Muscle of leg (tissue), 11 donors: ENCODE data around the gene LRCOL1. TPM values are rescaled to one million over a fixed set of nuclear protein-coding genes. Genes with fewer than 3 reads are reported as not detected.

Experiments
- DNase-seq: peaks from one replicate; pipeline ENCODE4 v3.0.0; 2013
- H3K27ac ChIP-seq: one replicate; pipeline ENCODE4 v1.5.1; 2013; ENCODE audit warnings: mild to moderate bottlenecking, low read length, control low read depth
- H3K27me3 ChIP-seq: one replicate; pipeline ENCODE4 v1.6.1; 2013; ENCODE audit warnings: low read length; ENCODE audit not compliant: control insufficient read depth, insufficient read depth
- H3K36me3 ChIP-seq: one replicate; pipeline ENCODE4 v1.6.1; 2013; ENCODE audit warnings: low read length; ENCODE audit not compliant: control insufficient read depth, insufficient read depth
- H3K4me1 ChIP-seq: one replicate; pipeline ENCODE4 v1.6.1; 2013; ENCODE audit warnings: low read length; ENCODE audit not compliant: control insufficient read depth, insufficient read depth
- H3K4me3 ChIP-seq: one replicate; pipeline ENCODE4 v1.5.1; 2013; ENCODE audit warnings: low read length, control low read depth
- H3K9me3 ChIP-seq: replicated peaks from 2 replicates; pipeline ENCODE4 v1.6.1; 2013; ENCODE audit warnings: low read depth, low read length; ENCODE audit not compliant: control insufficient read depth
- WGBS: methylation state at CpG from one replicate; pipeline ENCODE4 v1.1.5; 2013; ENCODE audit warnings: missing lambda C conversion rate; ENCODE audit not compliant: insufficient coverage; 5-methylcytosine and 5-hydroxymethylcytosine counted together
- polyA plus RNA-seq, 8 donors: library from polyadenylated mRNA; unstranded; fragments of 120-200 nt; gene quantifications; one replicate each; pipeline versions ENCODE4 v1.2.1 to v1.2.3, GENCODE V29; 2013; ENCODE audit warnings: inconsistent platforms in 1 of 8, low replicate concordance in 1 of 8; ENCODE audit not compliant: insufficient read length in 8 of 8, insufficient read depth in 1 of 8
- total RNA-seq: library from RNA; stranded (reverse); fragments of 120-200 nt; gene quantifications from one replicate; pipeline ENCODE4 v1.2.4, GENCODE V29; 2013

The LRCOL1 gene
- total and polyA plus RNA-seq, 9 donors: 0.13 to 0.64 (median 0.22) TPM; not detected in 2

- H3K27ac ChIP-seq: no peak overlapping the region
- peaks cover 56% of the 10 kb centered on the region for H3K36me3 ChIP-seq
- DNase-seq: no peak
- no peak overlapping the region for H3K4me3 ChIP-seq
- H3K4me1 ChIP-seq: no peaks in the 10 kb centered on the region
- no peaks in the 10 kb centered on the region for H3K27me3 ChIP-seq
- no peaks in the 10 kb centered on the region for H3K9me3 ChIP-seq
- WGBS: 93% methylated on average over 19 of the region's 24 CpGs
Observed at GRCh38 chr12:132648616-132649225, 38.3 kb upstream of the LRCOL1 start.

GRCh38 chr12:132647858-132648257 is 37.5 kb upstream of the LRCOL1 start:
- WGBS: 93% methylated on average over 5 of the region's 10 CpGs
- Histone ChIP-seq H3K36me3 (peaks cover 61% of the 10 kb centered on the region), H3K4me1 (no peaks in the 10 kb centered on the region), H3K27ac (no peak overlapping the region), H3K9me3 (no peaks in the 10 kb centered on the region), H3K27me3 (no peaks in the 10 kb centered on the region), H3K4me3 (no peak overlapping the region)
- no peak for DNase-seq

- no CpG with 5 or more reads among the region's 7 CpGs for WGBS
- DNase-seq: no peak
- no peaks in the 10 kb centered on the region for H3K9me3 ChIP-seq
- H3K27ac ChIP-seq: no peak overlapping the region
- no peaks in the 10 kb centered on the region for H3K27me3 ChIP-seq
- H3K36me3 ChIP-seq: peaks cover 68% of the 10 kb centered on the region
- no peak overlapping the region for H3K4me3 ChIP-seq
- no peaks in the 10 kb centered on the region for H3K4me1 ChIP-seq
Observed at GRCh38 chr12:132646850-132647249, 36.5 kb upstream of the LRCOL1 start.

- 94% methylated on average over 27 of the region's 30 CpGs for WGBS
- no peaks in the 10 kb centered on the region for H3K4me1 ChIP-seq
- DNase-seq: no peak
- H3K9me3 ChIP-seq: no peaks in the 10 kb centered on the region
- no peak overlapping the region for H3K27ac ChIP-seq
- H3K27me3 ChIP-seq: no peaks in the 10 kb centered on the region
- H3K36me3 ChIP-seq: peaks cover 68% of the 10 kb centered on the region
- no peak overlapping the region for H3K4me3 ChIP-seq
Observed at GRCh38 chr12:132642846-132643835, 32.8 kb upstream of the LRCOL1 start.

GRCh38 chr12:132641811-132642650 is 31.6 kb upstream of the LRCOL1 start:
- DNase-seq: no peak
- no peaks in the 10 kb centered on the region for H3K9me3 ChIP-seq

GRCh38 chr12:132640936-132641335 is 30.6 kb upstream of the LRCOL1 start:
- Histone ChIP-seq H3K27me3 (no peaks in the 10 kb centered on the region), H3K36me3 (peaks cover 74% of the 10 kb centered on the region), H3K4me3 (no peak overlapping the region), H3K27ac (no peak overlapping the region), H3K9me3 (no peaks in the 10 kb centered on the region), H3K4me1 (no peaks in the 10 kb centered on the region)
- 93% methylated on average over 7 of the region's 10 CpGs for WGBS
- no peak for DNase-seq

More at GRCh38 chr12:132641811-132642650, 31.6 kb upstream of the LRCOL1 start:
- H3K4me1 ChIP-seq: no peaks in the 10 kb centered on the region
- 95% methylated on average over 25 of the region's 28 CpGs for WGBS
- H3K27me3 ChIP-seq: no peaks in the 10 kb centered on the region
- H3K27ac ChIP-seq: no peak overlapping the region
- H3K36me3 ChIP-seq: peaks cover 70% of the 10 kb centered on the region
- no peak overlapping the region for H3K4me3 ChIP-seq

- Histone ChIP-seq H3K27me3 (no peaks in the 10 kb centered on the region), H3K4me1 (no peaks in the 10 kb centered on the region), H3K9me3 (no peaks in the 10 kb centered on the region), H3K27ac (no peak overlapping the region), H3K36me3 (peaks cover 77% of the 10 kb centered on the region), H3K4me3 (no peak overlapping the region)
- WGBS: 79% methylated on average over 12 of the region's 12 CpGs
- no peak for DNase-seq
Observed at GRCh38 chr12:132639956-132640520, 29.7 kb upstream of the LRCOL1 start.

- whole genome bisulfite sequencing: 62% methylated on average over 15 of the region's 25 CpGs
- DNase-seq: peak; percentile 33
- no peak overlapping the region for H3K27ac ChIP-seq
- no peaks in the 10 kb centered on the region for H3K27me3 ChIP-seq
- H3K4me3 ChIP-seq: no peak overlapping the region
- peaks cover 87% of the 10 kb centered on the region for H3K36me3 ChIP-seq
- no peaks in the 10 kb centered on the region for H3K4me1 ChIP-seq
- H3K9me3 ChIP-seq: no peaks in the 10 kb centered on the region
Observed at GRCh38 chr12:132638541-132639408, 28.4 kb upstream of the LRCOL1 start.

- Histone ChIP-seq H3K27me3 (no peaks in the 10 kb centered on the region), H3K27ac (no peak overlapping the region), H3K4me1 (no peaks in the 10 kb centered on the region), H3K36me3 (peaks cover 85% of the 10 kb centered on the region), H3K4me3 (no peak overlapping the region), H3K9me3 (no peaks in the 10 kb centered on the region)
- no peak for DNase-seq
- WGBS: 86% methylated on average over 18 of the region's 18 CpGs
Observed at GRCh38 chr12:132637811-132638210, 27.4 kb upstream of the LRCOL1 start.
